B cell (primary cell): ENCODE results near the gene VSTM2L.

Source experiments
- CTCF ChIP-seq: fragments of 200-600 bp; IDR thresholded peaks from one replicate; pipeline ENCODE4 v1.8.0; 2022; ENCODE audit warnings: antibody characterized with exemption, mild to moderate bottlenecking
- EZH2 ChIP-seq: IDR thresholded peaks from 2 replicates; pipeline ENCODE4 v1.6.1; 2012; ENCODE audit warnings: borderline replicate concordance, low read depth, mild to moderate bottlenecking, moderate library complexity, low read length; ENCODE audit not compliant: insufficient read depth, poor library complexity, severe bottlenecking

- TF ChIP-seq CTCF (no peak), EZH2 (no peak)
Observed at GRCh38 chr20:37894454-37894853, 8.5 kb upstream of the VSTM2L start.
